ENCODE measurements around the gene RCOR2. TPM values are rescaled to one million over a fixed set of nuclear protein-coding genes. Genes with fewer than 3 reads are reported as not detected.

The RCOR2 gene
- total and polyA plus RNA-seq, 2 donors (not counting 1 experiment from before 2014, with no cell fraction given), result 1.8 to 5.6 TPM

- Histone ChIP-seq H3K9me3 (ENCODE audit: control insufficient read depth, insufficient read depth, low read depth, low read length) (no peaks in the 10 kb centered on the region), H3K9ac (ENCODE audit: insufficient read depth, low read length) (no peak overlapping the region), H4K20me1 (ENCODE audit: control insufficient read depth, extremely low read depth, insufficient read depth, low read length) (no peaks in the 10 kb centered on the region), H3K27me3 (ENCODE audit: control insufficient read depth, insufficient read depth, low read length) (no peaks in the 10 kb centered on the region), H3K4me2 (ENCODE audit: extremely low read depth, insufficient read depth, low read length) (peak overlapping the region; percentile 40), H3K27ac (ENCODE audit: insufficient read depth, low read length) (no peak overlapping the region), H3K4me3 (replicated peaks in 1 of 4; ENCODE audit: control extremely low read depth in 1 of 4, insufficient read depth in 1 of 4, low read depth in 3 of 4, low read length in 4 of 4) (peak overlapping the region in 1 of 4 experiments; percentile 17), H3K79me2 (ENCODE audit: control insufficient read depth, insufficient read depth, low read length) (peaks cover 32% of the 10 kb centered on the region), H3K36me3 (ENCODE audit: control insufficient read depth, insufficient read depth, low read length) (peaks cover 2% of the 10 kb centered on the region), H2AFZ (ENCODE audit: low read length) (no peak overlapping the region), H3K4me1 (ENCODE audit: control insufficient read depth, extremely low read depth, insufficient read depth, low read length) (peaks cover 6% of the 10 kb centered on the region)
- DNase-seq (ENCODE audit: low read depth in 2 of 2), result peak; percentile 38 to 79
- TF ChIP-seq EZH2 (IDR thresholded peaks at IDR 0.05; ENCODE audit: low read length, missing control alignments), result no peak
These were observed 28.5 kb downstream of the RCOR2 start for GRCh38 chr11:63888170-63889086.

- DNase-seq (ENCODE audit: low read depth in 2 of 2), result no peak
- Histone ChIP-seq H4K20me1 (ENCODE audit: control insufficient read depth, extremely low read depth, insufficient read depth, low read length) (no peaks in the 10 kb centered on the region), H3K27ac (ENCODE audit: insufficient read depth, low read length) (no peak overlapping the region), H3K9ac (ENCODE audit: insufficient read depth, low read length) (no peak overlapping the region), H2AFZ (ENCODE audit: low read length) (no peak overlapping the region), H3K36me3 (ENCODE audit: control insufficient read depth, insufficient read depth, low read length) (peaks cover 2% of the 10 kb centered on the region), H3K27me3 (ENCODE audit: control insufficient read depth, insufficient read depth, low read length) (no peaks in the 10 kb centered on the region), H3K9me3 (ENCODE audit: control insufficient read depth, insufficient read depth, low read depth, low read length) (no peaks in the 10 kb centered on the region), H3K79me2 (ENCODE audit: control insufficient read depth, insufficient read depth, low read length) (peaks cover 39% of the 10 kb centered on the region), H3K4me2 (ENCODE audit: extremely low read depth, insufficient read depth, low read length) (peak overlapping the region; percentile 40), H3K4me3 (replicated peaks in 1 of 4; ENCODE audit: control extremely low read depth in 1 of 4, insufficient read depth in 1 of 4, low read depth in 3 of 4, low read length in 4 of 4) (no peak overlapping the region), H3K4me1 (ENCODE audit: control insufficient read depth, extremely low read depth, insufficient read depth, low read length) (peaks cover 6% of the 10 kb centered on the region)
- TF ChIP-seq CTCF (conservative IDR thresholded peaks at IDR 0.05 in 1 of 2, IDR thresholded peaks at IDR 0.05 in 1 of 2; ENCODE audit: low read depth in 1 of 2, low read length in 2 of 2) (no peak), EZH2 (IDR thresholded peaks at IDR 0.05; ENCODE audit: low read length, missing control alignments) (no peak)
These were observed 29.5 kb downstream of the RCOR2 start for GRCh38 chr11:63887386-63887999.

GRCh38 chr11:63884196-63884932, 32.6 kb downstream of the RCOR2 start:
- peak in 1 of 2 donors; percentile 17 for DNase-seq (ENCODE audit: low read depth in 2 of 2)
- no peaks in the 10 kb centered on the region for H4K20me1 ChIP-seq (ENCODE audit: control insufficient read depth, extremely low read depth, insufficient read depth, low read length)
- no peak overlapping the region for H3K9ac ChIP-seq (ENCODE audit: insufficient read depth, low read length)
- no peaks in the 10 kb centered on the region for H3K27me3 ChIP-seq (ENCODE audit: control insufficient read depth, insufficient read depth, low read length)
- TF ChIP-seq EZH2 (IDR thresholded peaks at IDR 0.05; ENCODE audit: low read length, missing control alignments) (no peak), CTCF (conservative IDR thresholded peaks at IDR 0.05 in 1 of 2, IDR thresholded peaks at IDR 0.05 in 1 of 2; ENCODE audit: low read depth in 1 of 2, low read length in 2 of 2) (no peak)
- H3K4me1 ChIP-seq (ENCODE audit: control insufficient read depth, extremely low read depth, insufficient read depth, low read length), result peaks cover 16% of the 10 kb centered on the region
- H3K36me3 ChIP-seq (ENCODE audit: control insufficient read depth, insufficient read depth, low read length), result no peaks in the 10 kb centered on the region
- H3K4me3 ChIP-seq (replicated peaks in 1 of 4; ENCODE audit: control extremely low read depth in 1 of 4, insufficient read depth in 1 of 4, low read depth in 3 of 4, low read length in 4 of 4), result no peak overlapping the region
- H3K4me2 ChIP-seq (ENCODE audit: extremely low read depth, insufficient read depth, low read length), result no peak overlapping the region
- no peak overlapping the region for H2AFZ ChIP-seq (ENCODE audit: low read length)
- H3K27ac ChIP-seq (ENCODE audit: insufficient read depth, low read length), result no peak overlapping the region
- no peaks in the 10 kb centered on the region for H3K9me3 ChIP-seq (ENCODE audit: control insufficient read depth, insufficient read depth, low read depth, low read length)
- peaks cover 39% of the 10 kb centered on the region for H3K79me2 ChIP-seq (ENCODE audit: control insufficient read depth, insufficient read depth, low read length)
